ENCODE data around the gene PLEKHA1.

PLEKHA1 gene

DNA sequence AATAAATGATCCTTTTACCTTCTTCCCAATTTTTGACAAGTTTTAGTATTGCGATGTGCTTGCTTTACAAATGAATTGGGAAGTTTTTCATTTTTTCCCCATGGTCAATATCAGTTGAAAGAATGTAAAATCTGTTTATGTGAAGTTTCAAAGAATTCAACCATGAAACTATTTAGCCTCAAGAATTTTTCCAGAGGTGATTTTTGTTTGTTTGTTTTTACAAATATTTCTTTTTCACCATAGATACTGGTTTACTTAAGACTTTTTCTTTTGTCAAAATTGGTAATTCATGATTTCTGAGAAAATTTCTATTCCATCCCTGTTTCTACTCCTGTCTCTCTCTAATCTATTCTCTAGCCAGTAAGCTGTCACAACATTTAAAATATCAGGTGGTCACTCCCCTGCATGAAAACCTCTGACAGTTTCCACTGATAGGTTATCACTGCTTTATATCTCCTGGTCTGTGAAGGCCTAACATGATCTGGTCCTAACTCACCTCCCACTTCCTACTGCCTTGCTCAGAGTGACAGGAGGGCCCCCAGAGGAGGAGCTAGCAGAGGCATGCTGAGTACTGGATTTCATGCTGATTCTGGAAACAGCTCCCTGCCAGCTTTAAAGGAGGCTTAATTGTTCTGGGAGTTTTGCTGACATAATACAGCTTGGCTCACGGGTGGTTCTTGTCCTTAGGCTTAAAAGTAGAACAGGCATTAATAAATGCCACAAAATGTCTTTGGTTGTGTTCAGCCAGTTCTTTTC lies 72.3 kb downstream of the PLEKHA1 start:
- POLR2A ChIA-PET, result no interaction called here
- CTCF ChIA-PET, result interaction anchor here (0.6 to 1.7 kb wide), 2 partner anchors 12 to 118 kb away, joined by 3 to 5 read pairs; no protein-coding TSS in a partner anchor
- TF ChIP-seq, protein P1, sequence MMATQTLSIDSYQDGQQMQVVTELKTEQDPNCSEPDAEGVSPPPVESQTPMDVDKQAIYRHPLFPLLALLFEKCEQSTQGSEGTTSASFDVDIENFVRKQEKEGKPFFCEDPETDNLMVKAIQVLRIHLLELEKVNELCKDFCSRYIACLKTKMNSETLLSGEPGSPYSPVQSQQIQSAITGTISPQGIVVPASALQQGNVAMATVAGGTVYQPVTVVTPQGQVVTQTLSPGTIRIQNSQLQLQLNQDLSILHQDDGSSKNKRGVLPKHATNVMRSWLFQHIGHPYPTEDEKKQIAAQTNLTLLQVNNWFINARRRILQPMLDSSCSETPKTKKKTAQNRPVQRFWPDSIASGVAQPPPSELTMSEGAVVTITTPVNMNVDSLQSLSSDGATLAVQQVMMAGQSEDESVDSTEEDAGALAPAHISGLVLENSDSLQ (IDR thresholded peaks at IDR 0.05), result peak; percentile 92
- TF ChIP-seq ELF4 (IDR thresholded peaks at IDR 0.05), result no peak
- DNase-seq (ENCODE audit: extremely low spot score), result peak; percentile 77

DNA sequence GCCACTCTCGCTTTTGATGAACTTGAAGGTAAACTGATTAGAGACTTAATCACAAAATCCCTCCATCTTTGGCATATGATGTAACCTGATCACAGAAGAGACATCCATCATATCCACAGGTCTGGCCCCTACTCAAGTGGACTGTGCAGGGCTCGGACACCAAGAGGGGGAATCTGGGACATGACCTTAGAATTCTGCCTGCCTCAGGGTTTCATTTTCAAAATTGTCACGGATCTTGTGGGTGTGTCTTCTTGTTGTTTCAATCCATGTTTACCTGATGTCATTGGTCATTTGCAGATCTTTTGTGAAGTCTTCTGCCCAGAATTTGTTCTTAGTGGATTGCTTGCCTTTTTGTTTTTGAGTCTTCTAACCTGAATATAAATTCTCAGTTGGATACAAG lies 74.1 kb downstream of the PLEKHA1 start:
- ChIA-PET POLR2A (no interaction called here), CTCF (no interaction called here)
- no peak for DNase-seq (ENCODE audit: extremely low spot score)
- TF ChIP-seq L3MBTL2 (conservative IDR thresholded peaks at IDR 0.05) (no peak), ARNT (IDR thresholded peaks at IDR 0.05) (no peak), SP1 (IDR thresholded peaks at IDR 0.05) (no peak), LEF1 (IDR thresholded peaks at IDR 0.05; ENCODE audit: borderline replicate concordance) (no peak), BHLHE40 (IDR thresholded peaks at IDR 0.05; ENCODE audit: borderline replicate concordance) (no peak), NFRKB (IDR thresholded peaks at IDR 0.05) (no peak), ZNF384 (IDR thresholded peaks at IDR 0.05) (no peak), FOXA1 (IDR thresholded peaks at IDR 0.05) (no peak), ELF4 (IDR thresholded peaks at IDR 0.05) (no peak), FOXM1 (IDR thresholded peaks at IDR 0.05; ENCODE audit: borderline replicate concordance) (no peak), HDGF (IDR thresholded peaks at IDR 0.05; ENCODE audit: borderline replicate concordance) (no peak), SUZ12 (IDR thresholded peaks at IDR 0.05) (no peak), TARDBP (IDR thresholded peaks at IDR 0.05) (no peak), CTBP1 (IDR thresholded peaks at IDR 0.05; ENCODE audit: borderline replicate concordance) (no peak), FOXK2 (IDR thresholded peaks at IDR 0.05) (no peak)
- TF ChIP-seq, protein P1 (IDR thresholded peaks at IDR 0.05), result no peak

DNA sequence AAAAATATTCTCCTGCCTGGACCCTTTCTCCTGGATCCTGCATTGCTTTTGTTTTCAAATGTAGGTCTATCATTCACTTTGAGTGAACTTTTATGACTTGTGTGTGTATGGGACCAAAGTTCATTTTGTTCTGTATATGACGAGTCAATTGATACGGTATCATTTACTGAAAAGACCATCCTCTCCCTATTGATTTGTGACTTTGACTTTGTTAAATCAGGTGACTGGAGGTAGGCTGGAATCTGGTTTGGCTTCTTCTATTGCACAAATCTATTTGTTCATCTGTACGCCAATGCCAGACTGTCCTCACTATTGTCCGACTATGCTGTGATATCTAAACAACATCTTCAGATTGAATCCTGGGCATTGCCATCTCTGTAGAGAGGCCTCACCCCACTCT lies 74.6 kb downstream of the PLEKHA1 start:
- ChIA-PET CTCF (no interaction called here), POLR2A (no interaction called here)
- DNase-seq (ENCODE audit: extremely low spot score), result no peak
- no peak for TF ChIP-seq FOXM1 (IDR thresholded peaks at IDR 0.05; ENCODE audit: borderline replicate concordance)
- no peak for TF ChIP-seq FOXK2 (IDR thresholded peaks at IDR 0.05)
- TF ChIP-seq, protein P1 (IDR thresholded peaks at IDR 0.05), result no peak
- no peak for TF ChIP-seq ARNT (IDR thresholded peaks at IDR 0.05)
- TF ChIP-seq CTBP1 (IDR thresholded peaks at IDR 0.05; ENCODE audit: borderline replicate concordance), result no peak
- no peak for TF ChIP-seq NFRKB (IDR thresholded peaks at IDR 0.05)
- no peak for TF ChIP-seq HDGF (IDR thresholded peaks at IDR 0.05; ENCODE audit: borderline replicate concordance)
- no peak for TF ChIP-seq TARDBP (IDR thresholded peaks at IDR 0.05)
- no peak for TF ChIP-seq LEF1 (IDR thresholded peaks at IDR 0.05; ENCODE audit: borderline replicate concordance)
- no peak for TF ChIP-seq SUZ12 (IDR thresholded peaks at IDR 0.05)

DNA sequence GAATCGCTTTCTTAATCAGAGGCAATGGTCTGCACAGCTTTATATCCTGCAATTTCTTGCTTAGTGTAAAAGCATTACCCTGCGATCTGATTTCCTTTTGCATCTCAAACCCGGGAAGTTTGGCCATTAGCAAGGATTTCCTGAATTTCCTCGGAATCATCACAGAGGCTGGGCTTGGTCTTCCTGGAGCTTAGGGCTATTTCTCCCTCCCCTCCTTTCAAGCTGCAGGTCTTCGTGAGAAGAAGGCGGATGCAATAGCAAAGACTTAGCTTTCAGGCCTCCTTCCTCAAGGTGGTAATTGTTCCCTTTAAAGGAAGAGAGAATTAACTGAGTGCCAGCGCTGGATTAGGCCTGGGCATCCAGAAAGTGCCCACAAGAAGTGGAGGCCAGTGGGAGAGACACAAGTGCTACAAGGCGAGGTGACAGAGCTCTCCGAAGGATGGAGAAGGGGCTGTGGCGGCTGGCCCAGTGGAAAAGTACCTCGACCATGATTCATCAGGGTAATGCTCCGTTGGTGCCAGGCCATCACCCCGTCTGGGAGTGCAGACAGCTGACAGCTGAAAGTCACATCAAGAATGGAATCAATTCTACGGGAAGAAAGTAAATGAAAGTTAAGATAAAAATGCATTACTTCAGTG lies 76.0 kb downstream of the PLEKHA1 start:
- no peak for TF ChIP-seq FOXK2 (IDR thresholded peaks at IDR 0.05)
- TF ChIP-seq ARNT (IDR thresholded peaks at IDR 0.05), result no peak
- no peak for TF ChIP-seq HDGF (IDR thresholded peaks at IDR 0.05; ENCODE audit: borderline replicate concordance)
- TF ChIP-seq ELF4 (IDR thresholded peaks at IDR 0.05), result no peak
- TF ChIP-seq L3MBTL2 (conservative IDR thresholded peaks at IDR 0.05), result no peak
- no peak for TF ChIP-seq TARDBP (IDR thresholded peaks at IDR 0.05)
- TF ChIP-seq, protein P1 (IDR thresholded peaks at IDR 0.05), result no peak
- TF ChIP-seq ZNF384 (IDR thresholded peaks at IDR 0.05), result no peak
- no peak for TF ChIP-seq FOXM1 (IDR thresholded peaks at IDR 0.05; ENCODE audit: borderline replicate concordance)
- no peak for TF ChIP-seq BHLHE40 (IDR thresholded peaks at IDR 0.05; ENCODE audit: borderline replicate concordance)
- no peak for TF ChIP-seq CTBP1 (IDR thresholded peaks at IDR 0.05; ENCODE audit: borderline replicate concordance)
- no peak for TF ChIP-seq SP1 (IDR thresholded peaks at IDR 0.05)
- no peak for TF ChIP-seq LEF1 (IDR thresholded peaks at IDR 0.05; ENCODE audit: borderline replicate concordance)
- no peak for TF ChIP-seq NFRKB (IDR thresholded peaks at IDR 0.05)
- no peak for DNase-seq (ENCODE audit: extremely low spot score)

DNA sequence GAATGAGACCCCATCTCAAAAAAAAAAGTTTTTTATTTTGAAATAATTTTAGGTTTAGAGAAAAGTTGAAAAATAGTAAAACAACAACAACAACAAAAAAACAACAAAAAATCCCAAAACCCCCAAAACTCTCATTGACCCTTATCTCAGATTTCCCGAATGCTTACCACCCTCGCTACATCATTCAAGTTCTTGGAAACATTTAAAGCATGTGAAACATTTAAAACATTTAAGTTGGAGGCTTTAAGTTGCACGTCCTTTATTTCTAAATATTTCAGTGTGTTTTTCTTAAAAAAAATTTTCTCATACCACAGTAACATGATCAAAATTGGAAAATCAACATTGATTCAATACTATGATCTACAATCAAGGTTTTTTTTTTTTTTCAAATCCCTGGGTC lies 79.6 kb downstream of the PLEKHA1 start:
- no peak for DNase-seq (ENCODE audit: extremely low spot score)
- POLR2A ChIA-PET, result no interaction called here
- TF ChIP-seq ZNF384 (IDR thresholded peaks at IDR 0.05) (no peak), L3MBTL2 (conservative IDR thresholded peaks at IDR 0.05) (no peak), SP1 (IDR thresholded peaks at IDR 0.05) (no peak), ELF4 (IDR thresholded peaks at IDR 0.05) (no peak), BHLHE40 (IDR thresholded peaks at IDR 0.05; ENCODE audit: borderline replicate concordance) (no peak), HDGF (IDR thresholded peaks at IDR 0.05; ENCODE audit: borderline replicate concordance) (no peak), LEF1 (IDR thresholded peaks at IDR 0.05; ENCODE audit: borderline replicate concordance) (no peak), ARNT (IDR thresholded peaks at IDR 0.05) (no peak), FOXK2 (IDR thresholded peaks at IDR 0.05) (no peak), NFRKB (IDR thresholded peaks at IDR 0.05) (no peak), FOXM1 (IDR thresholded peaks at IDR 0.05; ENCODE audit: borderline replicate concordance) (no peak), TARDBP (IDR thresholded peaks at IDR 0.05) (no peak), CTBP1 (IDR thresholded peaks at IDR 0.05; ENCODE audit: borderline replicate concordance) (no peak), SUZ12 (IDR thresholded peaks at IDR 0.05) (no peak), FOXA1 (IDR thresholded peaks at IDR 0.05) (no peak)
- TF ChIP-seq, protein P1 (IDR thresholded peaks at IDR 0.05), result no peak
- CTCF ChIA-PET, result interaction anchor here (0.6 kb wide), 1 partner anchor 81 kb away, joined by 3 read pairs; no protein-coding TSS in a partner anchor

More for the DNA sequence above, 76.0 kb downstream of the PLEKHA1 start:
- CTCF ChIA-PET, result no interaction called here
- POLR2A ChIA-PET, result no interaction called here
